Gastrocnemius medialis (tissue), 4 donors: Measurements from ENCODE around the gene ADTRP.

Experiments used
- POLR2A ChIP-seq, 2 donors: fragments of 450-650 bp; IDR thresholded peaks; one replicate each; pipeline ENCODE4 v1.6.1; 2017; ENCODE audit warnings: antibody characterized with exemption in 2 of 2, mild to moderate bottlenecking in 2 of 2, moderate library complexity in 2 of 2
- TF ChIP-seq, protein P1 (sequence below), 5 experiments: fragments of 450-650 bp in 3 of 5; fragments of 200-600 bp in 2 of 5; sonication (generic) in 2 of 5; IDR thresholded peaks in 4 of 5; conservative IDR thresholded peaks in 1 of 5; 1 replicate in 4 of 5; 2 replicates in 1 of 5; pipeline ENCODE4 v1.5.1; 2016 to 2019; ENCODE audit warnings: antibody characterized with exemption in 5 of 5, mild to moderate bottlenecking in 3 of 5, moderate library complexity in 3 of 5

GRCh38 chr6:11773581-11773980 lies 5.0 kb downstream of the ADTRP start:
- TF ChIP-seq, protein P1, sequence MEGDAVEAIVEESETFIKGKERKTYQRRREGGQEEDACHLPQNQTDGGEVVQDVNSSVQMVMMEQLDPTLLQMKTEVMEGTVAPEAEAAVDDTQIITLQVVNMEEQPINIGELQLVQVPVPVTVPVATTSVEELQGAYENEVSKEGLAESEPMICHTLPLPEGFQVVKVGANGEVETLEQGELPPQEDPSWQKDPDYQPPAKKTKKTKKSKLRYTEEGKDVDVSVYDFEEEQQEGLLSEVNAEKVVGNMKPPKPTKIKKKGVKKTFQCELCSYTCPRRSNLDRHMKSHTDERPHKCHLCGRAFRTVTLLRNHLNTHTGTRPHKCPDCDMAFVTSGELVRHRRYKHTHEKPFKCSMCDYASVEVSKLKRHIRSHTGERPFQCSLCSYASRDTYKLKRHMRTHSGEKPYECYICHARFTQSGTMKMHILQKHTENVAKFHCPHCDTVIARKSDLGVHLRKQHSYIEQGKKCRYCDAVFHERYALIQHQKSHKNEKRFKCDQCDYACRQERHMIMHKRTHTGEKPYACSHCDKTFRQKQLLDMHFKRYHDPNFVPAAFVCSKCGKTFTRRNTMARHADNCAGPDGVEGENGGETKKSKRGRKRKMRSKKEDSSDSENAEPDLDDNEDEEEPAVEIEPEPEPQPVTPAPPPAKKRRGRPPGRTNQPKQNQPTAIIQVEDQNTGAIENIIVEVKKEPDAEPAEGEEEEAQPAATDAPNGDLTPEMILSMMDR (IDR thresholded peaks at IDR 0.05 in 4 of 5, conservative IDR thresholded peaks at IDR 0.05 in 1 of 5) = no peak
- TF ChIP-seq POLR2A (IDR thresholded peaks at IDR 0.05) = no peak
